Measurements from ENCODE around the gene SLC22A17.

The SLC22A17 gene

DNA sequence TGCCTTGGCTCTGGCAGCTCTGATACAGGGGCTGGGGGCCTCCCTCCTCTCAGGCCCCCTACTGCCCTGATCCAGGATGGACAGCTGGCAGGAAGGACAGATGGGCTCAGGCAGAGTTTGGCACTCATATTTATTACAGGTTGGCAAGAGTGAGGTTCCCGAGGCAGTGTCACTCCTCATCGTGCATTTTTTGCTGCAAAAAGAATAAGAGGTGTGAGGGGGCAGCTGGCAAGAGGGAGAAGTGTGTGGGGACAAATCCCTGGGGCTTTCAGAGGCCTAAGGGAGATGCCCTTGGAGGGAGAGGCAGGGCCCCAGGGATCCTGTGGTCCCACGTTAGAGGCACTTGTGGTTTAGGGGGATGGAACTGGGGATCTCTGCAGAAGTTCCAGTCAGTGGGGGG lies 29.2 kb upstream of the SLC22A17 start:
- DNase-seq (ENCODE audit: low spot score): no peak

DNA sequence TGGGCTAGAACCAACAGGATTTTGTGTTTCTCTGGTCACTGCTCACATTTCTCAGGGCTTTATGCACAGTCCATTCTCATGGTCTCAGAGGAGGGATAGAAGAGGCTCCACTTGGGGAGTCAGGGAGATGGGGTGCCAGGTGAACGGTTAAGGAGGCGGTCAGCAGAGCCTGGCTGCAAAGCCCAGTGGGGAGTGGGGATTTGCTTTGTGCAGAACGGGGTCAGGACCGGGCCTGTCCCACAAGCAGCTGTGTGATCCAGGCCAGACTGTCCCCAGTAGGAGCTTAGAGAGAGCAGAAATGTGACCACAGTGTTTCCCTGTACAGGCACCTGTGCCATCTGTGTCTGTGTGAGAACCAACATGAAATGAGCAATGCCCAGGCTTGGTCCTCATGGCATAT lies 28.3 kb upstream of the SLC22A17 start:
- DNase-seq (ENCODE audit: low spot score): no peak

DNA sequence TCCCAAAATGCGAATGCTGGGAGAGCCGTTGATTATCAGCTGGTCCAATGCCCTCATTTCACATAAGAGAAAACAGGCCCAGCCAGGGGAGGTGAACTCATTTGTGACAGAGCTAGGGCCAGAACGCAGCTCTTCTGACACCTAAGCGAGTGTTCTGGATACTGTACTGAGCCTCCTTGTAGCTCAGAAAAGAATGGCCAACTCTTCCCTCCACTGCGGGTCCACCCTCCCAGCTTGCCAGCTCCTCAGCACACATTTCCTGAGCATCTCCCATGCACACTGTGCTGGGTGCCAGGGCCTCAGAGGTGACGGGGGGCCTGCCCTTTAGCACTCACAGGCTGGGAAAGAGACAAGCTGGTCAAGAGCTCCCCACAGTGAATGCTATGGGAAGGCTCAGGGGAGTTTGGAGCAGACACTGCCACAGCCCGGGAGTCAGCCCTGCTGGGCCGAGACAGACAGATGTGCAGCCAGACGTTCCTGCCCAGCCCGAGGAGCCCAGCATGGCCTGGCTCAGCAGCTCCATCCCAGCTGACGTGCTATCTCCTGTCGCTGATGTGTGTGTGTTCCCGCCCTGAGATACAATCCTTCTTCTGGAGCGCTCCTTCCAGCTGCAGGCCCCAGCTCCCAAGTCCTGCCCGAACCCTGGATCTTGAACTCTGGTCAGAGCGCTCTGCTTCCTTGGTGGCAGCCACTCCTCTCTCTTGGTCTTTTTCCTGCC lies 27.7 kb upstream of the SLC22A17 start:
- no peak for DNase-seq (ENCODE audit: low spot score)

DNA sequence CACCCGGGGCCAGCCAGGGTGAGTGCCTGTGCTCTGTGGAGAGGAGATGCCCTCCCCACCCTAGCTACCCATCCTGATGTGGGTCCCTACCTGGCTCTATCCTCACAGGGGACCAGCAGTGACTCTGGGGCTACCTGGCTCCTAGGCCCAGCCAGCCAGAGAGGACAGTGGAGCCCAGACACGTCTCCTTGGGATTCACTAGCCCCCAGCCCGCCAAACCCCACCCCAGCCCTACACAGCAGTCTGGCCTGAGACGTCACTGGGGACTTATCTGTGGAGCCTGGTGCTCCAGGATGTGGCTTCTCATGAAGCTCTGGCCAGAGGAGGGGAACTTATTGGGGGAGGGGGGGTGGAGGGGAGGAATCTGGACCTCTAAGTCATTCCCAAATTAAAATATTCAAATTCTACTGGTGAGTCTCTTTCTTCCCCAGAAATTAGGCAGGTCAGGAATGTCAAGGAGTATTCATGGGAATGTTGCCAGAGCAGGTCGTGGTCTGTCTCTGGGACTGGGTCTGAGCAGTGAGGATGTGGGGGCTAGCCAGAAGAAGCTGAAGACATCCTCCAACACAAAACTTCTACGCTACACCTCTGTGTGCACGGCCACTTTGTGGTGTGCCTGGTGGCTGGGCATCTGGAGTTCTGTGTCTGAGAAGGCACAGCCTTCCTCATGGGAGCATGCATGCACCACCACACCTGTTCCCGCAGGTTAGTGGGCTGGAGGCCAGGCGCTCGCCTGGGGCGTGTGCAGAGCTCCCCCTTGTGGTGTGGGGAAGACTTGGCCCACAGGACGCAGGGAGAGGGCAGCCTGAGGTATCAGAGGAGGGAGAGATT lies 26.9 kb upstream of the SLC22A17 start:
- peak; percentile 89 for DNase-seq (ENCODE audit: low spot score)

DNA sequence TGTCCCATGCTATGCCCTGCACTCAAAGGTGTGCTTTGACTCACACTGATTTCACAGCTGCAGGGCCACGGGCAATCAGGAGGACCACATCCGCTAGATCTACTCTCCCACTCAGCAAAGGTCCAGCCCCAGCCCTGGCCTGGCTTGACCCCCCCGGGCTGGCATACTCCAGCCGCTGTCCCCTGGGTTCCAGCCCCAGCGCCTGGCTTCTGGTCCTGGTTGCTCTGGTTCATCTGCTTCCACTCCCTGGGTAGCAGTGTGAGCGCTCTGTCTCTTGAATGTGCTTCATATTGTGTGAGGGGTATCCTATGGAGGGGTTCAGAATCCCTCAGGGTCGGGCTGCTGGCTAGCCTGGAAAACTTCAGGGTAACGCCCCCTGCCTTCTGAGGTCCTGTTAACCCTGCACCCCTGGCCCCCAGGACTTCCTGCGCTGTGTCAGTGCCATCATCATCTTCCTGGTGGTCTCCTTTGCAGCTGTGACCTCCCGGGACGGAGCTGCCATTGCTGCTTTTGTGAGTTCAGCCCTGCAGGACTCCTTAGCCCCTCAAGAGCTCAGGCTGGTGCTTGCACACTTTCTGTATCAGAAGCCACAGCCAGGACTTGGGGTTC lies 26.0 kb upstream of the SLC22A17 start:
- no peak for DNase-seq (ENCODE audit: low spot score)

DNA sequence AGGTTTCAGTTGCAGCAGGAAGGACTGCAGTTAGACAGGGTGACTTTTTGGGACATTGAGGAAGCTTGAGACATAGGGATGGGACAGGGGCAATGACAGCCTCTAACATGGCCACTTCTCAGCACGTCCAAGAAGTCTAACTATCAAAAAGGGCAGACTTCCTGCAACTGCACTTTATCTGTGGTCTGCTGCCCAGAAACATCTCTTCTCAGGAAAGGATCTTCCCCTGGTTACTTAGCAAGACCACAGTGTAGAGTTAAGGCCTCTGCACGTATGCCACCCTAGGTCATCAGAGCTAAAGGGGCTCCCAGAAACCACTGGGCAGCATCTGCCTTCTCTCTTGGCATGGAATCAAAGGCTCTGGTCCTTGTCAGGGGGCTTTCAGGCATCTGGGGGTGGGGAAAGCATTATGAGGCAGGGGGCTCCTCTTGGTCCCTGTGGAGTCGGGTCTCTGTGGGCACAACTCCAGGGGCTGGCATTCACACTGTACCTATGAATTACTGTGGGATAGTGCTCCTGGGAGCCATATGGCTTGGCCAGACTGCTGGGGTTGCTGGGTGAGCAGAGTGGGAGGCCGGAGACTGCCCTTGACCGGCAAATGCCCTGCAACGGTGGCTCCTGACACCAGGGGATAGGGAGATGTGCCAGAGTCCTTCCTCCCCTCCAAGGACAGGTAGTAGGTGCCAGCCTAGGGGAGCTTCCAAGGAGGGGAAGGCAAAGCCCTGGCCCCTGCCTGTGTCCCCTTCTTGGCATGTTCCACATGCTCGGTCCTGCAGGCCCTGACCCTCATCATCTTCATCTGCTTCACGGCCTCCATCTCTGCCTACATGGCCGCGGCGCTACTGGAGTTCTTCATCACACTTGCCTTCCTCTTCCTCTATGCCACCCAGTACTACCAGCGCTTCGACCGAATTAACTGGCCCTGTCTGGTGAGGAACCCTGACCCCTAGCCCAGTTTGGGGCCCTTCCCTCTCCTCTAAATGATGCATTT lies 25.2 kb upstream of the SLC22A17 start:
- DNase-seq (ENCODE audit: low spot score): no peak

DNA sequence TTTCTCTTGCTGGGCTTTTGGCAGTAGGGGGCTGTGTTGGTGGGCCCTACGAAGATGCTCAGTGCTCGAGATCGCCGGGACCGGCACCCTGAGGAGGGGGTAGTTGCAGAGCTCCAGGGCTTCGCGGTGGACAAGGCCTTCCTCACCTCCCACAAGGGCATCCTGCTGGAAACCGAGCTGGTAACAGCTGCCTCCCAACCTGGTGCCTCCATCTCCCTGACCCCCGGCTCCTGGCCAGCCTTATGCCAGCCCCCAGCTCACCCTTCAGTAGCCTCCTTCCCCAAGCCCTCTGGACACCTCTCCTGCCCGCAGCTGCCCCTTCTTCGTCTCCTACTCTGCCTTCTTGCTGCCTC lies 24.5 kb upstream of the SLC22A17 start:
- no peak for DNase-seq (ENCODE audit: low spot score)

DNA sequence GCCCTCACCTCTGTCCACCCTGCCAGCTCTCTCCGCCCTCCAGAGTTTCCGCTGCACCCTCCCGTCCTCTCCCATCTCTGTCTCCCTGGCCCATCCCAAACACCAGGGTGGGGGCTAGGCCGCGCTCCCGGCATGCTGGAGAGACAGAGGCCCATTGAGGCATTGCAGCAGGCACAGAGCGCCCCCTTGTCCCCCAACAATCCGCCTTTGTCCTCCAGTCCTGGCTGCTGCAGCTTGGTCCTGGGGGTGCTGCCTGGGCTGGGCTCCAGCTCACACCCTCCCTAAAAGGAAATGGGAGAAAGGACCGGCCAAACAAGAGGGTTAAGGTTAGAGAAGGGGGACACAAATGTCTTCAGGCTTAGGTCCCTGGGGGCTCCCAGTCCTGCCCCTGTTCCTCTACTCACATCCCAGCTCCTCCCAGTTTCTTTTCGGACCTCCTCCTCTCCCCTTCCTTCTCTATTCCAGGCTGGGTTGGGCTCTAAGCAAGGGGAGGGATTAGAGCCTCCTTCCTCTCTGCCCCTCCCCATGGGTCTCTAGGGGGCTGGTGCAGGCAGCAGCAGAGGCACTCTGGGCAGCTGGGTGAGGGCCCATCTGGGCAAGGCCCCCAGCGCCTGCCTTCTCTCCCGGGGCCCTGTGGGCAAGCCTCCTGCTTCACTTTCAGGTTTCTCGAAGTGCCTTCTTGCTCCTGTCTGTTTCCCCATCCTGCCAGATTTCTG lies 24.0 kb upstream of the SLC22A17 start, which contains the start of gene CMTM5:
CMTM5 (plus strand) TSS at position 565 of the 716 bp plus-strand sequence. CDS start 206 bp downstream, outside the sequence.
- no peak for DNase-seq (ENCODE audit: low spot score)

DNA sequence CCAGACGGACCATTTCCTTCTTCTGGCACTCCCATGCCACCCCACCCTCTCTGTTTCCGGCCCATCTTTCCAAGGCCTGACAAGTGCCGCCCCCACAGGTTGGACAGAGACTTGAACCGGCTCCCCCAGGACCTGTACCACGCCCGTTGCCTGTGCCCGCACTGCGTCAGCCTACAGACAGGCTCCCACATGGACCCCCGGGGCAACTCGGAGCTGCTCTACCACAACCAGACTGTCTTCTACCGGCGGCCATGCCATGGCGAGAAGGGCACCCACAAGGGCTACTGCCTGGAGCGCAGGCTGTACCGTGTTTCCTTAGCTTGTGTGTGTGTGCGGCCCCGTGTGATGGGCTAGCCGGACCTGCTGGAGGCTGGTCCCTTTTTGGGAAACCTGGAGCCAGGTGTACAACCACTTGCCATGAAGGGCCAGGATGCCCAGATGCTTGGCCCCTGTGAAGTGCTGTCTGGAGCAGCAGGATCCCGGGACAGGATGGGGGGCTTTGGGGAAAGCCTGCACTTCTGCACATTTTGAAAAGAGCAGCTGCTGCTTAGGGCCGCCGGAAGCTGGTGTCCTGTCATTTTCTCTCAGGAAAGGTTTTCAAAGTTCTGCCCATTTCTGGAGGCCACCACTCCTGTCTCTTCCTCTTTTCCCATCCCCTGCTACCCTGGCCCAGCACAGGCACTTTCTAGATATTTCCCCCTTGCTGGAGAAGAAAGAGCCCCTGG lies 23.0 kb upstream of the SLC22A17 start:
- DNase-seq (ENCODE audit: low spot score): no peak

DNA sequence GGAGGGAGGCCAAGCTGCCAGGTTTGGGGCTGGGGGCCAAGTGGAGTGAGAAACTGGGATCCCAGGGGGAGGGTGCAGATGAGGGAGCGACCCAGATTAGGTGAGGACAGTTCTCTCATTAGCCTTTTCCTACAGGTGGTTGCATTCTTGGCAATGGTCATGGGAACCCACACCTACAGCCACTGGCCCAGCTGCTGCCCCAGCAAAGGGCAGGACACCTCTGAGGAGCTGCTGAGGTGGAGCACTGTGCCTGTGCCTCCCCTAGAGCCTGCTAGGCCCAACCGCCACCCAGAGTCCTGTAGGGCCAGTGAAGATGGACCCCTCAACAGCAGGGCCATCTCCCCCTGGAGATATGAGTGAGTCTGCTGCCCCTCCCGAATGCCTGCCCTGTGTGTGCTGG lies 20.4 kb upstream of the SLC22A17 start:
- no peak for DNase-seq (ENCODE audit: low spot score)

DNA sequence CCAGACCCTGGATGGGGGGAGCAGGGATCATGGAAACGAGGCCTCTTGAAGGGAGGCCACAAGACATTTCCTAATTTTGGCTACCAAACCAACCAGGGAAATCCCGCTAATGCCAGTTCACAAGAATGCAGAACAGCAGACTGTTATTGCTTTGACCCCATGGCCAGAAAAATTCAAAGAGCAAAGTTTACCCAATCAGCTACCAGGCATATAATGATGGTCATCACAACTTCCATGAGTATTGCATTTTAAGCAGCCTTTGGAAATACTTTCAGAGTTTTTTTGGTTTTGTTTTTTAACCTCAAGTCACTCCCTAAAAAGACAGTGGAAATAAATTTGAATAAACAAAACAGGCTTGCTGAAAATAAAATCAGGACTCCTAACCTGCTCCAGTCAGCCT lies 19.8 kb upstream of the SLC22A17 start, which contains the start of gene IL25:
IL25 (plus strand) TSS at position 301 of the 400 bp plus-strand sequence.
- DNase-seq (ENCODE audit: low spot score): no peak

DNA sequence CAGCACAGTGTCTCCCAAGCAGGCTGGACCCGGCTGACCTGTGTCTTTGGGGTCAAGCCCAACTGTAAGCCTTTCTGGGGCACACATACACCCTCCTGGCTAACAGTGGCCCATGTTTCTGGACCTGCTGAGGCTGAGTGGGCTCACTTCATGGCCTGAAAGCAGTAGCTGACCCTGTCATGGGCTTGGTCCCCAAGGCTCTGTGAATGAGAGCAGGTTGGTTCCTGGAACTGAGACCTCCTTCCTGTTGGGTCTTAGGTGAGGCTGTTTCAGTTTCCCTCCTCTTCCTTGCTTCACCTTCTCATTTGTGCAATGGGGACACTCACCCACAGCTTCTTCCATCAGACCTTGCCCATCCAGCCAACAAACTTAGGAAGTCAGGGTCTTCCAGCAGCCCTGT lies 19.2 kb upstream of the SLC22A17 start:
- no peak for DNase-seq (ENCODE audit: low spot score)

DNA sequence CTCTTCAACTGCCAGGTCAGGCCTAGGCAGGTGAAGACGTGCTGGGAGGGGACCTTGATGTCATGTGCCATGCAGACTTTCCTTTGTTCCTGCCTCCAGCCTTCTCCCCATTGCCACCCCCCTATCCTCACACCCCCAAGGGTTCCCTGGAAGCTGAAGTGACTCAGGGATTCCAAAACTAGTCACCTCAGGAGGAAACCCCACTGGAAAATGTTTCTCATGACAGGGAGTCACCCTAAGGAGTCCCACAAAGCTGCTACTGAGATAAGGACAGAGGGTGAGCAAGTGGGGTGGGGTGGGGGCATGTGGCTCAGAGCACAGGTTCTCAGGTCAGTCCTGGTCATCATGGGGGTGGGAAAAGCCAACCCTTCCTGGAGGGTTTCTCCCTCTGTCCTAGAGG lies 17.5 kb upstream of the SLC22A17 start:
- no peak for DNase-seq (ENCODE audit: low spot score)

DNA sequence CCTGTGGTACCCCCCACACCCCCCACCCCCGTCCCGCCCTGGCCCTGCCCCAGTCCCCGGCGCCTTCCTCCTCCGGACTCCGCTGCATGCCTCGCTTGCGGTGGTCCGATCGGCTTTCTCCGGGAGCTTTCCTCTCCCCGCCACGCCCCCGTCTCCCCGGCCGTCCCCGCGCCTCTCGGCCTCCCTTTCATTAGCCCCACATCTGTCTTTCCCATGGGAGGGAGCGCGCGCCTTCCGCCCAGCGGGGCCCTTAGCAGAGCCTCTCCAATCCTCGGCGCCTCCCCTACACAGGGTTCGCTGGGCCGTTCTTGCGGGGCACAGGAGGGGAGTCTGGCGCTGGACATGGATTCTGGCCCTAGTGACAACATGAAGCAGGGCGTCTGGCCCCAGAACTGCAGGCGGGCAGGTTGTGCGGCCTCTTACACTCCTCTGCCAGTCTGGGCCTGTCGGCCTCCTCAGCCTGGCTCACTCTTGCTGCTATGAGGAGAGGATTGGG lies 13.8 kb upstream of the SLC22A17 start:
- no peak for DNase-seq (ENCODE audit: low spot score)

DNA sequence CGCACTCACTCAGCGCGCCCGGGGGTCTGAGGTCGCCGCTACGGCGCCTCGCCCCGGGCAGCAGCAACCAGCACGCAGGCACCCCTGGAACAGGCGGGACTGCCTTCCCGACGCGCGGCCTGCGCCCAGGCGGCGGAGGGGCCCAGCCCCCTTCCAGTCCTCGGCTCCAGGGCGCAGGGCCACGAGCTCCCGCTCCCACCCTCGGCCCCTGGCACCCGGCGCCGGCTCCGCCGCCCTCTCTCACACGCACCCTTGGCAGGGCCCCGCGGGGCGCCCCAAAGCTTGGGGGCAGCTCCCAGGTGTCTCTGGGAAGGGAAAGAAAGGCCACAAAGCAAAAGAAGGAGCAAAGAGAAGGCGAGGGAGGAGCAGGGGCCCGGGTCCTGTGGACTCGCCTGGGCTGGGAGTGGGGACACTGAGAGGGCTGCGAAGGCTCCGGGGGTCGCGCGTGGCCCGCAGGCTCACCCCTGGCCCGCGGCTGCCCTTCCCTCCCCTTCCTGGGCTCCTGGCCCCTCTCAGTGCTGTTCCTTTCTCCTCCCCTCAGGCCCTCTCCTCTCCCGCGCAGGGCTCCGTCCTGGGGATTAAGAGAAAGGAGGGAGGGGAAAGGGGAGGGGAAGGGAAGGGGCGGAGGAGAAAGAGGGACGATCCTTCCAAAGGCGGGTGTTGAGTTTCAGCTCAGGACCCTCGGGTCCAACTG lies 13.2 kb upstream of the SLC22A17 start:
- DNase-seq (ENCODE audit: low spot score): no peak

DNA sequence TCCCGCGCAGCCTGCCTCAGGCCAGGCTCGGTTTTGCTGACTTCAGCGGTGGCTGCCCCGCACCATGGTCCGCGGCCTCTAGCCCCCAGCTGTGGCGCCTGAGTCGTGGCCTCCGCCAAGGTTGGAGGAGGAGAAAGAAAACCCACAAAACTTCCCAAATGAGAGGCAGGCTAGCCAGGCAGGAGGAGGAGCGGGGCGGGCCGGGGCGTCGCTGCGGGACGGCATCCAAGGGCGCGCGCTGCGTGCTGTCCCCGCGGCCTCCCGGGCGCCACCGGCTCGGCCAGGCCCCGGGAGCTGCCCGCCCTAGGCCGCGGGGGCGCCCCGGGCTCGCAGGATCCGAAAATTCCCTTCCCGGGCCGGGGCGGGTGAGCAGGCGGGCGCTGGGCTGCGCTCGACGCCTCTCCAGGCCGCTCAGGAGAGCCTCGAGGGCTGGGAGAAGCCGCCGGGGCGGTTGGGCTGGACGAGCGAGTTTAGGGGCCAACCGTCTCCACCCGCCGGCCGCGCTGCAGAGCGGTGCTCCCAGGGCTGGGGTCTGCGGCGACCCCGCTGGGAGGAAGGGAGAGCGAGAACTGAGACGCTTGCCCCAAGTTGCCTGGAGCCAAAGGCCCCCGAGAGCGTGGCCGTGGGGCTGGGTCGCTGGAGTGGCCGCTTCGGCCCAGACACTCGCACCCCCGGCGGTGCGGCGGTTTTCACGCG lies 12.5 kb upstream of the SLC22A17 start, which contains the start of gene EFS:
EFS (minus strand) TSS at position 137 of the 696 bp plus-strand sequence. CDS start 147 bp downstream, outside the sequence.
- no peak for DNase-seq (ENCODE audit: low spot score)

DNA sequence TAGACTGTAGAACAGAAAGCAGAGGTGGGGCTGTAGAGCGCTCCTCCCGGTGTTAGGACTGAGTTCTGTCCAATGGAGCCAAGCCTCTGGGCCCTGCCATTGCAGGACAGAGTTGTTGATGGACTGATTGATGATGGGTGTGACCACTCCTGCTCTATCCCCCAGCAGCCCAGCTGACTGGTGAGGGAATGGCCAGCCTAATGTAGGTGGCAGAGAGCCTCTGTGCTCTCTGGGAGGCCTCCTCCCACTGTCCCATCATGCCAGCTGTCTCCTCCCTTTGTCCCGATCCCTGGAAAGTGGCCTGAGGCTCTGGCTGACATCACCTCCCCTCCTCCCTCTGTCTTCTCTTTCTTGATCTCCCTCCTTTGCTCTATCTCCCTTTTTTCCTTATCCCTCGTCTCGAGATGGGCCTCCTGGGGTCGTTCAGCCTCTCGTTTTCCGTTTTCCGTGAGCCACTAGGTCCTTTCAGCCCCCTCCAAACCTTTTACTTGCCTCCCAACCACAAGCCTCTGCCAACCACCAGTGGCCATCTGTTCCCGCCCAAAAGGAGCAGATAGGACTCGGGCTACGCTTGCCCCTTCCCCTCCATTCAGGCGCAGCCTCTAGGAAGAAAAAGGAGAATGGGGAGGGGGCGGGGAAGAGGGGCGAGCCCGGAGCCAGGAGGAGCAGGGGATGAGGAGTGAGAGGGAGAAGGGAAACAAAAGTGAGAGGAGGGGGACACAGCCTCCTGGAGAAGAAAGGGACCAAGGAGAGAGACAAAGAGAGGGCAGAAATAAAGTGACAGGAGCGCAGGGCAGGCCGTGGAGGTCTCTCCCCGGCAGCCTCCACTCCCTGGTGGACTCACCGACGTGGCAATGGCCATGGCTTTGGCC lies 11.7 kb upstream of the SLC22A17 start:
- no peak for DNase-seq (ENCODE audit: low spot score)

DNA sequence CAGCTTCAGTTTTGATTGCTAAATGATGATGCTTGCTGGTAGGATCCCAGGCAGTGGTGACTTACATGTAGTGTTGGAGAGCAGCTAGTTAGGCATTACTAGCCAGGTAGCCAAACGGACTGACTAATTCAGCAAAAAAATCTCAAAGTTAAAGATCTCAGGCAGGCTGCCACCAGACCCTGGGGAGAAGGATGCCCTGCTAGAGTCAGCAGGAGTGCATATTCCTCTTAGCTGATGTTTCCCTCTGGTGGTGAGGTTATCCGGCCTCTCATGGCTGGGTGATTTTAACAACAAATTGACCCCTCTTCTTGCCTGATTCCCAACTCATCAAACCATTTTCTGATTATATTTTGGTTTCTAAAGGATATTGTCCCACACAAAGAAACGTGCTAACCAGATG lies 9.5 kb upstream of the SLC22A17 start:
- no peak for DNase-seq (ENCODE audit: low spot score)
